HG03280 (cell line): Measurements from ENCODE around the gene GLIPR1.
"Not testable (repeated sequence)": the region's sequence is repeated elsewhere in the genome, so short reads cannot be mapped to it uniquely, and the experiment has no call there.

Source experiments
- ATAC-seq: cut with Tn5 transposase; IDR thresholded peaks from one replicate; pipeline ENCODE4 v1.9.1; 2021; ENCODE audit warnings: mild to moderate bottlenecking, moderate library complexity; ENCODE audit not compliant: unreplicated experiment

Gene GLIPR1

GRCh38 chr12:75480469-75480949, at the start of gene GLIPR1:
TSS of gene GLIPR1 (plus strand) at chr12:75480755. CDS start at chr12:75480881, 126 bp downstream.
- peak; percentile 91 for ATAC-seq

- no peak for ATAC-seq
Observed at GRCh38 chr12:75432924-75433323, 47.6 kb upstream of the GLIPR1 start.

- no peak for ATAC-seq
Observed at GRCh38 chr12:75437564-75437963, 43.0 kb upstream of the GLIPR1 start.

GRCh38 chr12:75438059-75438754, 42.3 kb upstream of the GLIPR1 start:
- no peak for ATAC-seq

GRCh38 chr12:75439048-75439447, 41.5 kb upstream of the GLIPR1 start:
- ATAC-seq: no peak

- no peak for ATAC-seq
Observed at GRCh38 chr12:75439930-75440329, 40.6 kb upstream of the GLIPR1 start.

GRCh38 chr12:75441687-75442449, 38.7 kb upstream of the GLIPR1 start:
- ATAC-seq: not testable (repeated sequence)

GRCh38 chr12:75442454-75442853, 38.1 kb upstream of the GLIPR1 start:
- ATAC-seq: not testable (repeated sequence)

- no peak for ATAC-seq
Observed at GRCh38 chr12:75443709-75444108, 36.8 kb upstream of the GLIPR1 start.

GRCh38 chr12:75444429-75445136, 36.0 kb upstream of the GLIPR1 start:
- no peak for ATAC-seq

GRCh38 chr12:75445137-75445507, 35.4 kb upstream of the GLIPR1 start:
- ATAC-seq: not testable (repeated sequence)

- no peak for ATAC-seq
Observed at GRCh38 chr12:75446857-75447256, 33.7 kb upstream of the GLIPR1 start.

GRCh38 chr12:75447691-75448393, 32.7 kb upstream of the GLIPR1 start:
- ATAC-seq: no peak

- no peak for ATAC-seq
Observed at GRCh38 chr12:75452675-75453330, 27.8 kb upstream of the GLIPR1 start.

- no peak for ATAC-seq
Observed at GRCh38 chr12:75455839-75456238, 24.7 kb upstream of the GLIPR1 start.

GRCh38 chr12:75457191-75457590, 23.4 kb upstream of the GLIPR1 start:
- no peak for ATAC-seq

- ATAC-seq: not testable (repeated sequence)
Observed at GRCh38 chr12:75457866-75458265, 22.7 kb upstream of the GLIPR1 start.

GRCh38 chr12:75459755-75460154, 20.8 kb upstream of the GLIPR1 start:
- no peak for ATAC-seq

GRCh38 chr12:75460204-75460603, 20.4 kb upstream of the GLIPR1 start:
- ATAC-seq: no peak
